HUES6 (cell line): ENCODE results near the gene ECT2L.

Experiments
- H3K27ac ChIP-seq: 2 replicates; pipeline ENCODE4 v1.7.0; 2013; ENCODE audit warnings: low read depth, mild to moderate bottlenecking, low read length, inconsistent platforms
- H3K27me3 ChIP-seq: 2 replicates; pipeline ENCODE4 v1.6.1; 2013; ENCODE audit warnings: low read length; ENCODE audit not compliant: control insufficient read depth, insufficient read depth
- H3K36me3 ChIP-seq: 2 replicates; pipeline ENCODE4 v1.6.1; 2013; ENCODE audit warnings: low read length; ENCODE audit not compliant: control insufficient read depth, insufficient read depth
- H3K4me1 ChIP-seq: 2 replicates; pipeline ENCODE4 v1.6.1; 2013; ENCODE audit warnings: low read length; ENCODE audit not compliant: control insufficient read depth, insufficient read depth
- H3K4me3 ChIP-seq: 2 replicates; pipeline ENCODE4 v1.5.1; 2013; ENCODE audit warnings: low read depth, low read length
- H3K9ac ChIP-seq: one replicate; pipeline ENCODE4 v1.6.1; 2013; ENCODE audit warnings: mild to moderate bottlenecking, low read length
- H3K9me3 ChIP-seq: 2 replicates; pipeline ENCODE4 v1.6.1; 2013; ENCODE audit warnings: low read depth, low read length; ENCODE audit not compliant: control insufficient read depth, insufficient read depth

ECT2L gene

DNA sequence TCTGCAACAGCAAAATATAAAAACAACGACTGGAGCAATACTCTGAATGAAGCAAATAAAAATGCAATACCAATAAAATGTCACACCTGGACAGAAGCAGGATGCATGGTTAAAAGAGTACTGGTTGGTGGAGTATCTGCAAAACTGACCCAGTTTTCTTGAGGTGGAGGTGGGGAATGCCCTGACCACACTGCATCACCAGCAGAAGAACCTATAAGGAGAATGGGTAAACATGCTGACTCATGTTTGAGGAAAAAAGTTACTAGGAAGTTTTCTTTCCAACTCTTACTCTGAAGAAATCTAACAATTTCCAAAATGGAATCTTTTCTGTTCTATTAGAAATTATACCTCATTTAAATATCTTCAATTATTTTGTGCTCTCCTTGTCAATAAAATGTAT lies 148.5 kb downstream of the ECT2L start:
- Histone ChIP-seq H3K4me1 (peaks cover 8% of the 10 kb centered on the region; the same call in 1 of the 2 replicates), H3K9me3 (no peaks in the 10 kb centered on the region), H3K27ac (peak overlapping the region; percentile 69; the same call in 1 of the 2 replicates), H3K27me3 (no peaks in the 10 kb centered on the region), H3K4me3 (no peak overlapping the region), H3K9ac (no peak overlapping the region), H3K36me3 (peaks cover 56% of the 10 kb centered on the region)

DNA sequence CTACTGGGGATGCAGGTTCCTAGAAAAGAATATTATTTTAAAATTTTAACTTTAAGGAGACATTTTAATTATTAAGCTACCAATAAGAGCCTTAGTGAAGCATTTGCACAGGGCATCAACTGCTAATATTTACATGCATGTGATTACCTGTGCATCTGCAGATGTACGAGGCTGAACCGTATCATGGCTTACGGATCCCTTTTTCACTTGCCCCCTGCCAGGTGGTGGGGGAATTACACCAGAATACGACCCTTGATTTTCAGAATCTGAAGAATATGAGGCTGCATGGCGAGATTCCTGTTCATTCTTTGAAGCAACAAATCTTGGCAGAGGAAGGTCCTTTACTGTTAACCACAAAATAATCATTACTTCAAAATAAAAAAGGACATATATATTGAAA lies 149.5 kb downstream of the ECT2L start:
- Histone ChIP-seq H3K4me3 (no peak overlapping the region), H3K36me3 (peaks cover 48% of the 10 kb centered on the region), H3K9me3 (no peaks in the 10 kb centered on the region), H3K27ac (no peak overlapping the region), H3K27me3 (no peaks in the 10 kb centered on the region), H3K9ac (no peak overlapping the region), H3K4me1 (peaks cover 12% of the 10 kb centered on the region; the same call in 1 of the 2 replicates)

DNA sequence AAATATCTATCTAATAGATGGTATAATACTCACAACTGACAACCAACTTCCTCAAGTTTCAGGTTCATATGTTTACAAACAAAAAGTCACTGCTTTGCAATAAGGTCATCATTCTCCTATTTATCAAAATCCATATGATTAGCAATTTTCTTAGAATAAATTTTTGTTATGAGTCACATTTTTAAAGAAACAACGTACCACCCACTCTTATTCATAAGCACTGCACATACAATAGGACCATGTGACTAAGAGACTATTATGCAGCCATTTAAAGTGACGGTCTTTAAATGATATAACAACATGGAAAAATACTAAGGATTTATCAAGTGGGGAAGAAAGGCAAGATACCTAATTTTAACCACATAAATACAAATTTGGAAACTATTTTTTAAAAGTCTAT lies 152.1 kb downstream of the ECT2L start:
- no peak overlapping the region for H3K27ac ChIP-seq

DNA sequence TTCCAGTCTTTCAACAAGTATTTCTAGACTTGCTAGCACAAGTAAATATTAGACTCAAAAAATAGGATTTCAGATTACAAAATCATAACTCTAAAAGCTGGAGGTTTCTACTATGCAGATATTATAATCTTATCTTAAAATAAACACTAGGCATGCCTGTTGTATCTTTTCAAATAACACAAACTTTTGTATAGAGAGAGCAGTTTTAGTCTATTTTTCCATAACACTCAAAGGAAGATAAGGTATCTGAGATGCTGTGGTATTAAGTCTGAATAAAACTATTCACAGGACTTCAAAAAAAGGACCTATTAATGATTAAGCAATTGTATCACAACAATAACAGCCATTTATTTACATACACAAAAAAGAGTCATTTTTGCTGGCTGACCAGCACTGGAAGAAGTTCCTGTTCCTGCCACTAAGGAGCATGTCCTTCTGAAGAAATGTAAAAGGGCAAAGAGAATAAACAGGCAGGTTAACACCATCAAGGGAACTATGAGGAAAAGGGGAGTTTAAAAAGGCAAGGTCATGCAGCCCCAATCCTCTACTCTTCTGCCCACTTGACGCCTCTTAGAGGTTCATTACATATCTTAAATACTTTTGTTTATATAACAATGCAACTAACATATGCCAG lies 152.8 kb downstream of the ECT2L start:
- H3K9ac ChIP-seq, result no peak overlapping the region
- H3K4me1 ChIP-seq, result peaks cover 12% of the 10 kb centered on the region; the same call in 1 of the 2 replicates
- H3K36me3 ChIP-seq, result peaks cover 20% of the 10 kb centered on the region
- no peak overlapping the region for H3K4me3 ChIP-seq
- no peaks in the 10 kb centered on the region for H3K9me3 ChIP-seq
- H3K27me3 ChIP-seq, result no peaks in the 10 kb centered on the region
- H3K27ac ChIP-seq, result no peak overlapping the region

More for the DNA sequence above, 152.1 kb downstream of the ECT2L start:
- Histone ChIP-seq H3K4me1 (peaks cover 12% of the 10 kb centered on the region; the same call in 1 of the 2 replicates), H3K36me3 (peaks cover 26% of the 10 kb centered on the region), H3K9ac (no peak overlapping the region), H3K9me3 (no peaks in the 10 kb centered on the region), H3K27me3 (no peaks in the 10 kb centered on the region), H3K4me3 (no peak overlapping the region)

DNA sequence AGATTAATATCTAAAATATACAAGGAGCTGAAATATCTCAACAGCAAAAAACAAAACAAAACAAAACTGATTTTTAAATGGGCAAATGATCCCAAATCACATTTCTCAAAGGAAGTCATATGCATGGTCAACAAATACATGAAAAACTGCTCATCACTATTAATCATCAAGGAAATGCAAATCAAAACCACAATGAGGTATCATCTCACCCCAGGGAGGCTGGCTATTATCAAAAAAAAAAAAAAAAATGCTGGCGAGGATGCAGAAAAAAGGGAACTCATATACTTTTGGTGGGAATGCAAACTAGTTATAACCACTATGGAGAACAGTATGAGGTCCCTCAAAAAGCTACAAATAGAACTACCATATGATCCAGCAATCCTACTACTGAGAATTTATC lies 157.6 kb downstream of the ECT2L start:
- no peaks in the 10 kb centered on the region for H3K9me3 ChIP-seq
- H3K27me3 ChIP-seq, result no peaks in the 10 kb centered on the region
- H3K36me3 ChIP-seq, result no peaks in the 10 kb centered on the region; the same call in 1 of the 2 replicates
- no peak overlapping the region for H3K4me3 ChIP-seq
- H3K9ac ChIP-seq, result no peak overlapping the region
- H3K27ac ChIP-seq, result no peak overlapping the region
- H3K4me1 ChIP-seq, result peaks cover 17% of the 10 kb centered on the region; the same call in 1 of the 2 replicates
